Left lobe of liver (tissue), 2 donors: Measurements from ENCODE around the gene TOM1L1. TPM values are rescaled to one million over a fixed set of nuclear protein-coding genes. Genes with fewer than 3 reads are reported as not detected.

Experiments used
- ATAC-seq: fragments of 200-7000 bp; cut with Tn5 transposase; one replicate; pipeline ENCODE4 v1.9.1; 2020; ENCODE audit warnings: mild to moderate bottlenecking, moderate library complexity
- DNase-seq: peaks from one replicate; pipeline ENCODE4 v3.0.0-alpha.2; 2020; ENCODE audit warnings: low spot score
- total RNA-seq: library from RNA; stranded (reverse); gene quantifications from one replicate; pipeline ENCODE4 v1.2.1, GENCODE V29; 2021
- donor health status: DM: no; HTN: no; CAD: no; lungs with moderate emphysema.
- donor health status: DM: no; HTN: yes; CAD: no.

Gene TOM1L1
- total RNA-seq, 1 donor from 2014 or later: 55.8 TPM

DNA sequence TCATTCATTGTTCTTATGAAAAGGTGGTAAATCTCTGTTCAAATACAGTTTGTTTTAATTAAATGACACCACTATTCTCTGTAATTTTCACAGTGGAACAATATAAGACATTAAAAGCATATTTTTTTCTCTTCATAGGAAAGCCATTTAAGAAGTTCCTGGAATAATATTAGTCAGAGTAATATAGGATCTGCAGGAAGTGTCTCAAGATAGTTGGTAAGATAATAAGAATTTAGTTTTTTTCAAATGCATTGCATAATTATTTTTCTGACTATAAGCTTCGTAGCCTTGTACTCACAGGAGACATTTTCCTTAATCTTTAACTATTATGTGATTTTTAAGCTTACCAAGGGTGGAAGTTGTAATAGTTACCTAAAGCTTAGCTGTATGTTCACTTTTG is 84.8 kb downstream of the TOM1L1 start:
- ATAC-seq (no peak), DNase-seq (no peak)

DNA sequence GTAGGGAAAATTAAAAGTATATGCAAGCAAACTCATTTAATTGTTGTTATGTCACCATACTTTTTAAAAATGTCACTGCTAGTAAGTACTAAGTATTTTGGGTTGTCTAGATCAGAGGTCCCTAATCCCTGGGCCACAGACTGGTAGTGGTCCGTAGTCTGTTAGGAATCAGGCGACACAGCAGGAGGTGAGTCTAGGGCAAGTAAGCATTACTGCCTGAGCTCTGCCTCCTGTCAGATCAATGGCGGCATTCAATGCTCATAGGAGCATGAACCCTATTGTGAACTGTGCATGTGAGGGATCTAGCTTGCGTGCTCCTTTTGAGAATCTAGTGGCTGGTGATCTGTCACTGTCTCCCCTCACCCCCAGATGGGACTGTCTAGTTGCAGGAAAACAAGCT is 89.5 kb downstream of the TOM1L1 start:
- DNase-seq: no peak
- no peak for ATAC-seq

DNA sequence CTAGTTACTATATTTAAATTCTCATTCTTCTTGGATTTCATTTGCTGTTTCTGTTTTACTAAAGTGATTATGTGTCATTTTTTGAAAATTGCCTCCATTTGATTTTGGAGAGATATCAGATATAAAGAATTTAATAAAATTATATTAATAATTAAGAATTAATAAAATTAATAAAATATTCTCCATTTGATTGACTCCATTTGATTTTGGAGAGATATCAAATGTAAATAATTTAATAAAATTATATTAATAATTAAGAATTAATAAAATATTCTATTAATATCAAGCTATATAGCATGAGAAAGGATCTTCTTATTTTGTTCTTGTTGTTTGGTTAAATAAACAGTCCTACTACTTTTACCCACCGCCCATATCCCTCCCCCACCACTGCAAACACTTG is 90.9 kb downstream of the TOM1L1 start:
- no peak for DNase-seq
- no peak for ATAC-seq

DNA sequence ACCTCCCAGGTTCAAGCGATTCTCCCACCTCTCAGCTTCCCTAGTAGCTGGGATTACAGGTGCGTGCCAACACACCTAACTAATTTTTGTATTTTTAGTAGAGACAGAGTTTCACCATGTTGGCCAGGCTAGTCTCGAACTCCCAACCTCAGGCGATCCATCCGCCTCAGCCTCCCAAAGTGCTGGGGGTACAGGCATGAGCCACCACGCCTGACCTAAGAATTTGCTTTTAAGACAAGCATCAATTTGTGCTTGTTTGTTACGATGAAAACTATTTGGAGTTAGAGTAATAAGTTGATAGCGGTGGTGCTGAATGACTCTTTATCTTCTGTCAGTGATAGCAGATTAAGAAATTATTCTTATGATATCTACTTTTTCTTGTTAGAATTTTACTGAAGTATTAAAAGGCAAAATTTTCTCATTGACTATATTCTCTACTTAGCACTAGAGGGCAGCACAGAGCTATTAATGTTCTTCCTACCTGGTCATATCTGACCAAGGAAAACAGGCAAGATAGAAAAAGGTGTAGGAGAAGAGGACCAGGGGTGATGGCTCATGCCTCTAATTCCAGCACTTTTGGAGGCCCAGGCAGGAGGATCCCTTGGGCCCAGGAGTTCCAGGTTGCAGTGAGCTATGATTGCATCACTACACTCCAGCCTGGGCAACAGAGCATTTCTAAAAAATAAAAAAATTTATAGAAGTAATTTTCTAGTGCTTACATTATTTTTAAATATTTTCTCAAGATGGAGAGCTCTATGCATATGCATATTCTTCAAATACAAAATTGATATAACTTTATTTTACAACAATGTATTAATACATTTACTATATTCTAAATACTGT is 92.4 kb downstream of the TOM1L1 start:
- DNase-seq: no peak
- peak; percentile 90 for ATAC-seq

DNA sequence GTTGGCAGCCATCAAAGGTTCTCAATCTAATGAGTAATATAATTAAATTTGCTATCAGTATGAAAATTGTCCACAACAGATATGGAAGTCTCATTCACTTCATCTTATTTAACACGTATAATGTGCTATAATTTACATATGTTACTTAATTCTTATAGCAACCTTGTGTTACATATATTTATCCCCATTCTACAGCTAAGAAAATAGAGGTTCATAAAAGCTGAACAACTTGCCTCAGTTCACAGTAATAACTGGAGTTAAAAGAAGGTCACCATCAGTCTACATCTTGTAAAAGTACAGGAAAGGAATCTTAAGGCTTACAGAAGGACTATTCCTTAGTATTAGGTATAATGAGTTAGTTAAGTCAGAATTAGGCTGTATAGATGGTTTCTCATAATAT is 95.8 kb downstream of the TOM1L1 start:
- ATAC-seq: no peak
- DNase-seq: no peak

DNA sequence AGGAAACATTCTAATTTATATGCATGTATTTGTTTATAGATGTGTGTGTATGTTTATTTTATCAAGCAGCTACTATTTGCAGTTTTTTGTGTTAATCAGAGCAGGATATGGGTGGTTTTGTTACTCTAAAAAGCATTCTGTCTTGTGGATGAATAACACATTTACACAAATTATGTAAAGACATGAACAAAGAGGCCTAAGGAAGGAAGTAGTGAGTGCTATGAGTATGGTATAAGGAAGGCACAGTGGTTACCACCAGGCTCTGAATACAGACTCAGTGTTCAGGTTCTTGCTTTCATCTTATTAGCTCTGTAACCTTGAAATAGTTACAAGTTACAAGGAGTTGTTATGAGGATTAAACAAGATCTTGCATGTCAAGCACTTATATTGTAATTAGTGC is 101.8 kb downstream of the TOM1L1 start:
- no peak for ATAC-seq
- no peak for DNase-seq

DNA sequence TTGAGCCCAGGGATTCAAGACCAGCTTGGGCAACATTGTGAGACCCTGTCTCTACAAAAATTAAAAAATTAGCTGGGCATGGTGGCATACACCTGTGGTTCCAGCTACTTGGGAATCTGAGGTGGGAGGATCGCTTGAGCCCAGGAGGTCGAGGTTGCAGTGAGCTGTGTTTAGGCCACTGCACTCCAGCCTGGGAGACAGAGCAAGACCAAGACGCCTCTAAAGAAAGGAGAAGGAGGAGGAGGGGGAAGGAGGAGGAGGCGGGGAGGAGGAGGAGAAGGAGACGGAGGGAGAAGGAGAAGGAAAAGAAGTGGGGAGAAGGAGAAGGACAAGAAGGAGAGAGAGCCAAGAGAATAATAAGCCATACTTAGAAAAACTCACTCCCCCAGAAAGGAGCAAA is 103.8 kb downstream of the TOM1L1 start:
- ATAC-seq (no peak), DNase-seq (no peak)

DNA sequence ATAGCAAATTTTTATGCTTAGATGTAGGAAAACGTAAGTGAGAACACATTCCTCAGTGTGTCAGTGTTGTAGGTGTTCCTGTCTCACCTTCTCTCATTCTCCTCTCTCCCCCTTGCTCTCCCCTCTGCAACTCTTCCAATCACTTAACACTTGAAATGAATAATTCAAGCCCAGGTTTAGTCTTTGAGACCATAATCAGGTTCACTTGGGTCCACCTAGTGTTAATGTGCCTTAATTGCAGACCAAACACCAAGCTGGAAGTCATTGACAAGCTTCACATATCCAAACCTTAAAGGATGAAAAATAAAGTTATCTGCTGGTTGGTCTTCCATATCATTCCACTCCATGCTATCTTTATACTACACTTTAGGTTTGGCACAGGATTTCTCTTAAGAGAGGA is 104.9 kb downstream of the TOM1L1 start:
- DNase-seq (no peak), ATAC-seq (peak; percentile 61)

Other genes with a start within 250 kb of the TOM1L1 start
- 30.3 TPM for gene COX11, start 67.8 kb downstream of the TOM1L1 start, total RNA-seq
- gene STXBP4, start 67.9 kb downstream of the TOM1L1 start, total RNA-seq: 2.8 TPM